DMS114 treated with DMSO at 0.1 percent for 48 hours (cell line): Measurements from ENCODE around the gene LINC00305.

Source experiments
- DNase-seq: peaks from one replicate; lab custom pipeline; 2025; ENCODE audit not compliant: unreplicated experiment; lab: John Stamatoyannopoulos, UW

Gene LINC00305

GRCh38 chr18:64148988-64149387, at the start of gene LINC00305:
LINC00305 (minus strand) TSS chr18:64149088.
- DNase-seq: no peak

- no peak for DNase-seq
Observed at GRCh38 chr18:64191069-64191468, 42.2 kb upstream of the LINC00305 start.

GRCh38 chr18:64185987-64186386, 37.1 kb upstream of the LINC00305 start:
- DNase-seq: no peak

- DNase-seq: no peak
Observed at GRCh38 chr18:64183665-64184064, 34.8 kb upstream of the LINC00305 start.

- DNase-seq: no peak
Observed at GRCh38 chr18:64180617-64181016, 31.7 kb upstream of the LINC00305 start.

- no peak for DNase-seq
Observed at GRCh38 chr18:64180171-64180570, 31.3 kb upstream of the LINC00305 start.

- DNase-seq: no peak
Observed at GRCh38 chr18:64179556-64180080, 30.7 kb upstream of the LINC00305 start.

- no peak for DNase-seq
Observed at GRCh38 chr18:64178860-64179259, 30.0 kb upstream of the LINC00305 start.

- no peak for DNase-seq
Observed at GRCh38 chr18:64175432-64175831, 26.5 kb upstream of the LINC00305 start.

GRCh38 chr18:64171576-64171975, 22.7 kb upstream of the LINC00305 start:
- DNase-seq: no peak

- DNase-seq: no peak
Observed at GRCh38 chr18:64167408-64167925, 18.6 kb upstream of the LINC00305 start.

GRCh38 chr18:64165906-64166305, 17.0 kb upstream of the LINC00305 start:
- DNase-seq: no peak

GRCh38 chr18:64164883-64165282, 16.0 kb upstream of the LINC00305 start:
- no peak for DNase-seq

GRCh38 chr18:64149916-64150438, 1.1 kb upstream of the LINC00305 start:
- no peak for DNase-seq

- no peak for DNase-seq
Observed at GRCh38 chr18:64142904-64143303, 6.0 kb downstream of the LINC00305 start.

- no peak for DNase-seq
Observed at GRCh38 chr18:64137914-64138313, 11.0 kb downstream of the LINC00305 start.

GRCh38 chr18:64134044-64134747, 14.7 kb downstream of the LINC00305 start:
- DNase-seq: no peak

- no peak for DNase-seq
Observed at GRCh38 chr18:64132871-64133270, 16.0 kb downstream of the LINC00305 start.

GRCh38 chr18:64131314-64131713, 17.6 kb downstream of the LINC00305 start:
- no peak for DNase-seq

- no peak for DNase-seq
Observed at GRCh38 chr18:64127172-64127571, 21.7 kb downstream of the LINC00305 start.

GRCh38 chr18:64119916-64120315, 29.0 kb downstream of the LINC00305 start:
- no peak for DNase-seq

GRCh38 chr18:64118406-64118805, 30.5 kb downstream of the LINC00305 start:
- no peak for DNase-seq
